Measurements from ENCODE around the gene PLXNA4.

Gene PLXNA4

DNA sequence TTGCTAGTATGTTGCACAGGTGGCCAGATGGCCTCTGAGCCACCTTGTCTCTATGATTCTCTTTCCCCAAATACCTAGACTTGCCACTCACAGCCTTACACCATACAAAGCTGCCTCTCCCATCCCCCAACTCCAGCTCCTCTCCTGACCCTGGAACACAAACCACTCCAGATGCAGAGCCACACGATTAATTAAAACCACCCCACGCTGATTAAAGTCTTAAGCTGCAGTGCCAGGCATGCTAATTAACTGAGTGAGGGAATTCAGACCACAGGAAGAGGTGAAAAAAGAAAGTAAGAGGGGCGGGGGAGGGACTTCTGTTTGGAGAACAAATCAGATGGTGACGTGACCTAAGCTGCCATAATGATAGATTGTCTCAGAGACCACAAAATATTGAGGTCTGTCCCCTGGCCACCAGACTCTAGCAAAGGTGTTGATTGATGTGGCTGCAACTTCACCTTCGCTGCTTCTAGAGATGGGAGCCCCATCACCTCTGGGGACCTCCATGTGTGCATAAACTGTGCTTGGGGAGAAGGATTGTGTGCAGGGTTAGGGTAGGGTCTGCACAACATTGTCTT, 331.3 kb downstream of the PLXNA4 start:
- TF ChIP-seq TARDBP (IDR thresholded peaks at IDR 0.05) (no peak), NFRKB (IDR thresholded peaks at IDR 0.05) (no peak), LEF1 (IDR thresholded peaks at IDR 0.05; ENCODE audit: borderline replicate concordance) (no peak), ELF4 (IDR thresholded peaks at IDR 0.05) (no peak), FOXK2 (IDR thresholded peaks at IDR 0.05) (no peak), SP1 (IDR thresholded peaks at IDR 0.05) (no peak), FOXA1 (IDR thresholded peaks at IDR 0.05) (no peak), FOXM1 (IDR thresholded peaks at IDR 0.05; ENCODE audit: borderline replicate concordance) (no peak), HDGF (IDR thresholded peaks at IDR 0.05; ENCODE audit: borderline replicate concordance) (no peak)
- TF ChIP-seq, protein P1, sequence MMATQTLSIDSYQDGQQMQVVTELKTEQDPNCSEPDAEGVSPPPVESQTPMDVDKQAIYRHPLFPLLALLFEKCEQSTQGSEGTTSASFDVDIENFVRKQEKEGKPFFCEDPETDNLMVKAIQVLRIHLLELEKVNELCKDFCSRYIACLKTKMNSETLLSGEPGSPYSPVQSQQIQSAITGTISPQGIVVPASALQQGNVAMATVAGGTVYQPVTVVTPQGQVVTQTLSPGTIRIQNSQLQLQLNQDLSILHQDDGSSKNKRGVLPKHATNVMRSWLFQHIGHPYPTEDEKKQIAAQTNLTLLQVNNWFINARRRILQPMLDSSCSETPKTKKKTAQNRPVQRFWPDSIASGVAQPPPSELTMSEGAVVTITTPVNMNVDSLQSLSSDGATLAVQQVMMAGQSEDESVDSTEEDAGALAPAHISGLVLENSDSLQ (IDR thresholded peaks at IDR 0.05) = no peak
- POLR2A ChIA-PET = no interaction called here
- DNase-seq (ENCODE audit: extremely low spot score) = no peak
- CTCF ChIA-PET = interaction anchor here (0.7 kb wide), 1 partner anchor 332 kb away, joined by 3 read pairs; no protein-coding TSS in a partner anchor

DNA sequence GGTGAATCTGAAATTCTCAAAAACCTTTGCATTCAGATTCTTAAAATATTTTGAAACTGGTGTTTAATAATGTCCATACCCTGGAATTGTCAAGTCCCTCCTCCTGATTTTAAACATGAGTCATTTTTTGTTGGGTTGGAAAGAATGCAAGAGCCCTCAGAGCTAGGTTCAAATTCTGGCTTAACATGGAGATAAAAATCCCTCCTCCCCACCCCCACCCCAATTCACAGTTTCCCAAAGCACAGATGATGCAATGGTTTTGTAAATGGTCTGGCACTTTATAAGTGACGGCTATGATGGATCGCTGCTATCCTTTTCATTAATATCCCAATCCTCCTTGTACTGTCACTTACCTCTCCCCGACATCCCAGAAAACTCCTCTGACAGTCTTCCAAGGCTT, 332.8 kb downstream of the PLXNA4 start:
- DNase-seq (ENCODE audit: extremely low spot score) = no peak
- no peak for TF ChIP-seq CTBP1 (IDR thresholded peaks at IDR 0.05; ENCODE audit: borderline replicate concordance)
- TF ChIP-seq, protein P1 (IDR thresholded peaks at IDR 0.05) = peak; percentile 75
- ChIA-PET POLR2A (no interaction called here), CTCF (interaction anchor here (1.2 to 2.0 kb wide), 2 partner anchors 8 to 129 kb away, joined by 3 to 7 read pairs; no protein-coding TSS in a partner anchor)

DNA sequence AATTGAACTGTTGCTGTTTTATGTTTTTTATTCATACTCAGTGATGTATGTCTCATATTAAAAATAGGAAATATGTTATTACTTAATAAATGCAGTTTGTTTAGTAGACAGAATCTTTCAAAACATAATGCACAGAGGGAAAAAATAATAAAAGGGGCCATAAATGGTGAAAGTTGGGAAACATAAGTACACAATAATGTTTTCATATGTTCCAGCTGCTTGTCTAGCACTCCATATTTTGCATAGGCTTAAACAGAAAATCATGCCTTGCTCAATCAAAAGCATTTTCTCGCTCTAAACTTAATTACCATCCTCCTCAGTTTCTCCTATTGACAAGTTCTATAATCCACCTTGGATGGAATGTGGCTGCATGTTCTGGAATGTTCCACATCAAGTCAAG, 333.2 kb downstream of the PLXNA4 start:
- CTCF ChIA-PET = interaction anchor here (1.2 to 2.0 kb wide), 2 partner anchors 9 to 129 kb away, joined by 3 to 7 read pairs; no protein-coding TSS in a partner anchor
- no peak for DNase-seq (ENCODE audit: extremely low spot score)
- POLR2A ChIA-PET = no interaction called here
- TF ChIP-seq BHLHE40 (IDR thresholded peaks at IDR 0.05; ENCODE audit: borderline replicate concordance) = no peak
- TF ChIP-seq FOXA1 (IDR thresholded peaks at IDR 0.05) = no peak

DNA sequence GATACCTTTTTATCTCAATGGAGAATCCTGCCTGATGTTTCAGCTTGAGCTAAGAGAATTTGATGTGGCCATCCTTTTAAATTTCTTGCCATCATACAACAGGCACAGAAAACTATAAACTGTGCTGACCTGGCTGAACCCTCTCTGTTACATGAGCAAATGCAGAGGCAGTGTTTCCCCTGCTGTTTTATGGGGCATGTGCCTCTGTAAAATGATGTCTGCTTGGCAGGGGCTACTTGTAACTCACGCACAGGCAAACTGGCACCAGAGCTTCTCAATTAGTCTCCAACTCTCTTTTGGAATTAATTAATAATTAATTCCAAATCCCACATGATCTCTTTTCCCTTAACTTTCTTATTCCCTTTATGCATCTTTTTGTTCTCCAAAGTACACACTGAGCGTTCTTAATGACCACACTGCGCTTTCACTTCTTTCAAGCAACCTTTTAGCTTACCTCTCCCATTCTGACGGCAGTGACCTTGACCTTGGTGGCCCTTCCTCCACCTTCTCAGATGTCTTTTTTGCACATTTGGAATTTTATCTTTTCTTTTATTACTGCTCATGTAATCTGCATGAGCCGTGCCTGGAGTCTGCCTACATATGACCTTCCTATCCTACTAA, 334.0 kb downstream of the PLXNA4 start:
- TF ChIP-seq FOXM1 (IDR thresholded peaks at IDR 0.05; ENCODE audit: borderline replicate concordance) (no peak), ZNF384 (IDR thresholded peaks at IDR 0.05) (no peak), SUZ12 (IDR thresholded peaks at IDR 0.05) (no peak), L3MBTL2 (conservative IDR thresholded peaks at IDR 0.05) (peak; percentile 82), BHLHE40 (IDR thresholded peaks at IDR 0.05; ENCODE audit: borderline replicate concordance) (no peak), ELF4 (IDR thresholded peaks at IDR 0.05) (no peak), ARNT (IDR thresholded peaks at IDR 0.05) (peak; percentile 98), CTBP1 (IDR thresholded peaks at IDR 0.05; ENCODE audit: borderline replicate concordance) (peak; percentile 80; the same call in 1 of the 2 replicates), HDGF (IDR thresholded peaks at IDR 0.05; ENCODE audit: borderline replicate concordance) (no peak), FOXK2 (IDR thresholded peaks at IDR 0.05) (no peak), NFRKB (IDR thresholded peaks at IDR 0.05) (no peak), FOXA1 (IDR thresholded peaks at IDR 0.05) (no peak), SP1 (IDR thresholded peaks at IDR 0.05) (no peak), LEF1 (IDR thresholded peaks at IDR 0.05; ENCODE audit: borderline replicate concordance) (no peak), TARDBP (IDR thresholded peaks at IDR 0.05) (no peak)
- TF ChIP-seq, protein P1 (IDR thresholded peaks at IDR 0.05) = peak; percentile 64; the same call in 1 of the 2 replicates
- ChIA-PET CTCF (interaction anchor here (1.0 to 2.0 kb wide), 2 partner anchors 10 to 11 kb away, joined by 3 to 7 read pairs; no protein-coding TSS in a partner anchor), POLR2A (no interaction called here)
- peak; percentile 58 for DNase-seq (ENCODE audit: extremely low spot score)

DNA sequence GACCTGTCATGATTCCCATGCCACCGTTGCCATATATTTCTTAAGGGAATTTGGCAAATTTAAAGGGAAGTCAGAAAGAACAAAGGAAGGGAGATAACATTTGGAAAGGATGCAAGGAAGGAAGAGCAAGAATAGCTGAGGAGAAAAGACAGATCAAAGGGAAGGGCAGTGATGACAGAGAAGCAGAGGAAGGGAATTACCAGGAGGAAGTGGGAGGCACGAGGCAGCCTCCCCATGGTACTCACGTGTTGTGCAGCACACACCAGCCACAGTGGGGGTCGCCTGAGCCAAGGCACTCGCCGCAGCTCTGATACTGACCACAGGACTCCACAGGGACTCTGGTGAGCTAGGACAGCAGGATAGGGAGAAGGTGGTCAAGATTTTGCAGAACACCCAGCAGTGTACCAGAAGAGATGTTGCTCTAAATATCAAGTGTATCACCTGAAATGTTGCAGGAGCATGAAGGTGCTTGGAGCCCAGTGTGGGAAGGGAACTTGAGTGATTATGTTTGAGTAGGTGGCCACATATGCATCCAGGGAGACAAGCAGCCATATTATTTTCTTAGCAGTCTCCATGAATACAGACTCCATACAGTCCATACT, 335.3 kb downstream of the PLXNA4 start:
- CTCF ChIA-PET = no interaction called here
- TF ChIP-seq BHLHE40 (IDR thresholded peaks at IDR 0.05; ENCODE audit: borderline replicate concordance) = no peak
- TF ChIP-seq HDGF (IDR thresholded peaks at IDR 0.05; ENCODE audit: borderline replicate concordance) = no peak
- no peak for TF ChIP-seq SP1 (IDR thresholded peaks at IDR 0.05)
- peak; percentile 45; the same call in 1 of the 2 replicates for TF ChIP-seq L3MBTL2 (conservative IDR thresholded peaks at IDR 0.05)
- TF ChIP-seq ZNF384 (IDR thresholded peaks at IDR 0.05) = no peak
- POLR2A ChIA-PET = no interaction called here
- no peak for DNase-seq (ENCODE audit: extremely low spot score)

DNA sequence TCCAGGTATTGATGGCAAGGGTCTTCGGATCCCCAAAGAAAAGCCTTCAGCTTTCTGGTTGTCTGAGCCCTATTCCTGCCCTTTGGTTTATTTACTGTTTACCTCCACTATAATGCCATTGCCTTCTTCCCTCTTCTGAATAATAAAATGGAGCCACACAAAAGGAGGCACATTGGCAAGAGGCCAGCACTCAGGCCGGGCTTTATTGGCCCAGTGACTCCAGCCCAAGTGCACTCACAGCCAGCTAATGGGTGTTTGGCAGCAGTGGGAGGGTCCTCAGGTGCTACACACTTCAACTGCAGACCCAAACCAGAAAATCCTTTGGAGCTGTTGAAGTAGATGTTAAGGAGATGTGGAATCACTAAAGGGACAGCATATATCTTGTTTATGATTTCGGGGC, 336.0 kb downstream of the PLXNA4 start:
- DNase-seq (ENCODE audit: extremely low spot score) = no peak
- ChIA-PET POLR2A (no interaction called here), CTCF (no interaction called here)
- TF ChIP-seq BHLHE40 (IDR thresholded peaks at IDR 0.05; ENCODE audit: borderline replicate concordance) = no peak
- TF ChIP-seq SP1 (IDR thresholded peaks at IDR 0.05) = no peak
- TF ChIP-seq ELF4 (IDR thresholded peaks at IDR 0.05) = no peak
- TF ChIP-seq ZNF384 (IDR thresholded peaks at IDR 0.05) = no peak
- TF ChIP-seq HDGF (IDR thresholded peaks at IDR 0.05; ENCODE audit: borderline replicate concordance) = no peak
- no peak for TF ChIP-seq FOXA1 (IDR thresholded peaks at IDR 0.05)
- TF ChIP-seq FOXM1 (IDR thresholded peaks at IDR 0.05; ENCODE audit: borderline replicate concordance) = no peak
- TF ChIP-seq NFRKB (IDR thresholded peaks at IDR 0.05) = no peak
- TF ChIP-seq SUZ12 (IDR thresholded peaks at IDR 0.05) = no peak
- TF ChIP-seq L3MBTL2 (conservative IDR thresholded peaks at IDR 0.05) = no peak
- no peak for TF ChIP-seq ARNT (IDR thresholded peaks at IDR 0.05)
- no peak for TF ChIP-seq LEF1 (IDR thresholded peaks at IDR 0.05; ENCODE audit: borderline replicate concordance)
- TF ChIP-seq TARDBP (IDR thresholded peaks at IDR 0.05) = no peak
- TF ChIP-seq, protein P1 (IDR thresholded peaks at IDR 0.05) = no peak
- no peak for TF ChIP-seq CTBP1 (IDR thresholded peaks at IDR 0.05; ENCODE audit: borderline replicate concordance)
- TF ChIP-seq FOXK2 (IDR thresholded peaks at IDR 0.05) = no peak
